Hepatocyte (in vitro differentiated cells): ENCODE data around the gene CCDC13. TPM values are rescaled to one million over a fixed set of nuclear protein-coding genes. Genes with fewer than 3 reads are reported as not detected.

Source experiments
- DNase-seq: peaks from one replicate; pipeline ENCODE4 v3.0.0-alpha.2; 2016; ENCODE audit warnings: low spot score
- H2AFZ ChIP-seq: fragments of 200-600 bp; sonication (generic); 2 replicates; pipeline ENCODE4 v1.6.0; 2016; ENCODE audit warnings: antibody characterized with exemption, mild to moderate bottlenecking
- H3K27ac ChIP-seq: fragments of 200-600 bp; sonication (generic); 2 replicates; pipeline ENCODE4 v1.5.1; 2016; ENCODE audit warnings: mild to moderate bottlenecking
- H3K27me3 ChIP-seq: fragments of 200-600 bp; sonication (generic); 2 replicates; pipeline ENCODE4 v1.6.1; 2016
- H3K36me3 ChIP-seq: fragments of 200-600 bp; sonication (generic); replicated peaks from 2 replicates; pipeline ENCODE4 v1.5.1; 2016; ENCODE audit warnings: low read depth; ENCODE audit not compliant: insufficient read depth
- H3K4me1 ChIP-seq: fragments of 200-600 bp; sonication (generic); 2 replicates; pipeline ENCODE4 v1.5.1; 2016; ENCODE audit warnings: mild to moderate bottlenecking, moderate library complexity; ENCODE audit not compliant: insufficient read depth
- H3K4me2 ChIP-seq: fragments of 200-600 bp; sonication (generic); 2 replicates; pipeline ENCODE4 v1.6.0; 2016
- H3K4me3 ChIP-seq: fragments of 200-600 bp; sonication (generic); 2 replicates; pipeline ENCODE4 v1.5.1; 2016; ENCODE audit warnings: mild to moderate bottlenecking
- H3K79me2 ChIP-seq: fragments of 200-600 bp; sonication (generic); 2 replicates; pipeline ENCODE4 v1.6.0; 2017; ENCODE audit warnings: mild to moderate bottlenecking
- H3K9me2 ChIP-seq: fragments of 200-600 bp; sonication (generic); replicated peaks from 2 replicates; pipeline ENCODE4 v1.6.0; 2017; ENCODE audit warnings: mild to moderate bottlenecking; ENCODE audit not compliant: insufficient read depth
- H3K9me3 ChIP-seq: fragments of 200-600 bp; sonication (generic); 2 replicates; pipeline ENCODE4 v1.5.1; 2016; ENCODE audit warnings: low read depth, mild to moderate bottlenecking
- H4K20me1 ChIP-seq: fragments of 200-600 bp; sonication (generic); 2 replicates; pipeline ENCODE4 v1.6.0; 2016; ENCODE audit warnings: mild to moderate bottlenecking; ENCODE audit not compliant: insufficient read depth, poor library complexity, severe bottlenecking
- EZH2 ChIP-seq: fragments of 200-600 bp; sonication (generic); IDR thresholded peaks from 2 replicates; pipeline ENCODE4 v1.6.1; 2016; ENCODE audit warnings: antibody characterized with exemption, mild to moderate bottlenecking, borderline replicate concordance
- EZH2phosphoT487 ChIP-seq: fragments of 200-600 bp; sonication (generic); IDR thresholded peaks from one replicate; pipeline ENCODE4 v1.6.1; 2018; ENCODE audit warnings: antibody characterized with exemption, mild to moderate bottlenecking, low read depth, moderate library complexity; ENCODE audit not compliant: unreplicated experiment, severe bottlenecking
- WGBS: methylation state at CpG from one replicate; pipeline ENCODE4 v1.1.6; 2016; ENCODE audit warnings: low lambda C conversion rate; ENCODE audit errors: missing lambda C conversion rate; 5-methylcytosine and 5-hydroxymethylcytosine counted together
- polyA plus RNA-seq: library from polyadenylated mRNA; unstranded; fragments of >200 nt; fragmentation: Nextera tagmentation; extraction: Ambion mirVana; gene quantifications from 2 replicates; pipeline ENCODE4 v1.2.1, GENCODE V29; 2016
- small RNA-seq: library from RNA; depleted of rRNA; stranded (forward); fragments of <200 nt; gene quantifications from one replicate; pipeline ENCODE3, GENCODE V24; 2014
- total RNA-seq: library from RNA; depleted of rRNA; stranded (reverse); fragments of >200 nt; gene quantifications from 2 replicates; pipeline ENCODE4 v1.2.3, GENCODE V29; 2014
- TF ChIP-seq, protein P1 (sequence below): fragments of 200-600 bp; sonication (generic); IDR thresholded peaks from 2 replicates; pipeline ENCODE4 v1.5.1; 2016; ENCODE audit warnings: antibody characterized with exemption, mild to moderate bottlenecking; ENCODE audit not compliant: poor library complexity

CCDC13 gene
- total and polyA plus RNA-seq, 2 experiments from 2014 or later = 0.63 TPM; not detected in 1

DNA sequence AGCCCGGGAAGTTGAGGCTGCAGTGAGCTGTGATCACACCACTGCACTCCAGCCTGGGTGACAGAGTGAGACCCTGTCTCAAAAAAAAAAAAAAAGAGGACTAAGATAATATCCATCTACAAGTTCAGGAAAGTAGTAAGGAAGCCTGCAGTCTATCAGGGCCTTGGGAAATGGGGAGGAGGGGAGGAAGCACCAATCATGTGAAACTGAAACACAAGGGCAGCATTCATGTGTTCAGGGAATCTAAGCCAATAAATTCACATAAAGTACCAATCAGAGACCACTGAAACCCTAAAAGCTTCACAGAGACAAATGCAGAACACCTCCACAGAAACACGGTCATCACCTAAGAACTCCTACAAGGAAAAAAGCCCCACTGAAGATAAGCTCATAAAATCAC is 47.6 kb downstream of the CCDC13 start:
- no peak for TF ChIP-seq EZH2phosphoT487
- TF ChIP-seq EZH2 = no peak
- TF ChIP-seq, protein P1, sequence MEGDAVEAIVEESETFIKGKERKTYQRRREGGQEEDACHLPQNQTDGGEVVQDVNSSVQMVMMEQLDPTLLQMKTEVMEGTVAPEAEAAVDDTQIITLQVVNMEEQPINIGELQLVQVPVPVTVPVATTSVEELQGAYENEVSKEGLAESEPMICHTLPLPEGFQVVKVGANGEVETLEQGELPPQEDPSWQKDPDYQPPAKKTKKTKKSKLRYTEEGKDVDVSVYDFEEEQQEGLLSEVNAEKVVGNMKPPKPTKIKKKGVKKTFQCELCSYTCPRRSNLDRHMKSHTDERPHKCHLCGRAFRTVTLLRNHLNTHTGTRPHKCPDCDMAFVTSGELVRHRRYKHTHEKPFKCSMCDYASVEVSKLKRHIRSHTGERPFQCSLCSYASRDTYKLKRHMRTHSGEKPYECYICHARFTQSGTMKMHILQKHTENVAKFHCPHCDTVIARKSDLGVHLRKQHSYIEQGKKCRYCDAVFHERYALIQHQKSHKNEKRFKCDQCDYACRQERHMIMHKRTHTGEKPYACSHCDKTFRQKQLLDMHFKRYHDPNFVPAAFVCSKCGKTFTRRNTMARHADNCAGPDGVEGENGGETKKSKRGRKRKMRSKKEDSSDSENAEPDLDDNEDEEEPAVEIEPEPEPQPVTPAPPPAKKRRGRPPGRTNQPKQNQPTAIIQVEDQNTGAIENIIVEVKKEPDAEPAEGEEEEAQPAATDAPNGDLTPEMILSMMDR = no peak

DNA sequence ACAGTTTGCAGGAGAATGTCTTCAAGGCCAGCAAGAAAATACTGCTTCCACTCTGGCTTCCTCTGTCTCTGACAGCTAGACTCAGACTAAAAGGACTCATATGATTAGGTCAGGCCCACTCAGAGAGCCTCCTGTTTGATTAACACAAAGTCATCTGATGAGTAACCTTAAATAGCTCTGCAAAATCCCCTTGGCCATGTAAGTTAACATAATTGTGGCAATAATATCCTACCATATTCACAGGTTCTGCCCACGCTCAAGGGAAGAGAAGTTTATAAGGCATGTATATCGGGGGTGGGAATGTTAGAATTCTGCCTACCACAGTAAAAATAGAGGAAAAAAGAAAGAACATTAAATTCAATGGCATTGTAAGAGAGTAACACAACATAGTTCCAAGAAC is 49.8 kb downstream of the CCDC13 start:
- no peaks in the 10 kb centered on the region for H3K36me3 ChIP-seq
- no peaks in the 10 kb centered on the region for H4K20me1 ChIP-seq
- DNase-seq = no peak
- TF ChIP-seq EZH2phosphoT487 = no peak
- TF ChIP-seq, protein P1 = no peak
- no peak for TF ChIP-seq EZH2
- no peak overlapping the region for H2AFZ ChIP-seq
- H3K4me1 ChIP-seq = no peaks in the 10 kb centered on the region
- no peak overlapping the region for H3K27ac ChIP-seq
- H3K79me2 ChIP-seq = no peaks in the 10 kb centered on the region
- H3K4me2 ChIP-seq = no peak overlapping the region
- no peaks in the 10 kb centered on the region for H3K27me3 ChIP-seq
- 92% methylated on average over 2 of the region's 2 CpGs for WGBS
- H3K9me3 ChIP-seq = no peaks in the 10 kb centered on the region
- H3K9me2 ChIP-seq = no peaks in the 10 kb centered on the region
- no peak overlapping the region for H3K4me3 ChIP-seq

More for the DNA sequence above, 47.6 kb downstream of the CCDC13 start:
- Histone ChIP-seq H3K4me2 (no peak overlapping the region), H3K79me2 (no peaks in the 10 kb centered on the region), H3K4me1 (no peaks in the 10 kb centered on the region), H3K27me3 (no peaks in the 10 kb centered on the region), H3K4me3 (no peak overlapping the region), H4K20me1 (no peaks in the 10 kb centered on the region), H3K9me3 (no peaks in the 10 kb centered on the region), H3K27ac (no peak overlapping the region), H2AFZ (no peak overlapping the region), H3K9me2 (no peaks in the 10 kb centered on the region), H3K36me3 (no peaks in the 10 kb centered on the region)
- WGBS = 80% methylated on average over 2 of the region's 2 CpGs
- no peak for DNase-seq

Small RNA genes lying within 50 kb of the gene (small RNA-seq; reads per million reads assigned to genes)
- not detected for gene CCDC13

Other genes with a start within 250 kb of the CCDC13 start
- 44.1 and 53.9 TPM in 2 replicates for gene SEC22C, start 191.3 kb downstream of the CCDC13 start, total RNA-seq
- gene SEC22C, start 191.3 kb downstream of the CCDC13 start, polyA plus RNA-seq = 23.5 and 31.4 TPM in 2 replicates
- gene SS18L2, start 182.4 kb downstream of the CCDC13 start, total RNA-seq = 23.5 and 26.8 TPM in 2 replicates
- 53.7 and 61.7 TPM in 2 replicates for gene SS18L2, start 182.4 kb downstream of the CCDC13 start, polyA plus RNA-seq
- 74.3 and 78.9 TPM in 2 replicates for gene NKTR, start 172.6 kb downstream of the CCDC13 start, total RNA-seq
- 36.8 and 66.2 TPM in 2 replicates for gene NKTR, start 172.6 kb downstream of the CCDC13 start, polyA plus RNA-seq
- 12.3 and 14.2 TPM in 2 replicates for gene ZBTB47, start 119.6 kb downstream of the CCDC13 start, total RNA-seq
- 4.7 and 7.0 TPM in 2 replicates for gene ZBTB47, start 119.6 kb downstream of the CCDC13 start, polyA plus RNA-seq
- not detected in 2 replicates for gene KLHL40, start 87.7 kb downstream of the CCDC13 start, total RNA-seq
- not detected in 2 replicates for gene KLHL40, start 87.7 kb downstream of the CCDC13 start, polyA plus RNA-seq
- not detected in 2 replicates for gene HHATL, start 70.5 kb downstream of the CCDC13 start, total RNA-seq
- not detected in 2 replicates for gene HHATL, start 70.5 kb downstream of the CCDC13 start, polyA plus RNA-seq
- gene HIGD1A, start 31.2 kb upstream of the CCDC13 start, total RNA-seq = 252 and 266 TPM in 2 replicates
- gene HIGD1A, start 31.2 kb upstream of the CCDC13 start, polyA plus RNA-seq = 212 and 218 TPM in 2 replicates
- 1.9 and 3.9 TPM in 2 replicates for gene ACKR2, start 36.2 kb upstream of the CCDC13 start, total RNA-seq
- gene ACKR2, start 36.2 kb upstream of the CCDC13 start, polyA plus RNA-seq = 1.7 and 2.3 TPM in 2 replicates
- gene CYP8B1, start 102.6 kb upstream of the CCDC13 start, total RNA-seq = 5.7 and 5.9 TPM in 2 replicates
- 2.2 and 4.5 TPM in 2 replicates for gene CYP8B1, start 102.6 kb upstream of the CCDC13 start, polyA plus RNA-seq
- 0.07 TPM in 1 of 2 replicates, not detected in the other for gene ZNF662, start 132.9 kb upstream of the CCDC13 start, total RNA-seq
- gene ZNF662, start 132.9 kb upstream of the CCDC13 start, polyA plus RNA-seq = not detected in 2 replicates
- 2.1 and 2.4 TPM in 2 replicates for gene GASK1A, start 206.1 kb upstream of the CCDC13 start, total RNA-seq
- gene GASK1A, start 206.1 kb upstream of the CCDC13 start, polyA plus RNA-seq = 1.1 and 2.6 TPM in 2 replicates